EH (cell line): Measurements from ENCODE around the gene PPFIA1.
"Not testable (repeated sequence)": the region's sequence is repeated elsewhere in the genome, so short reads cannot be mapped to it uniquely, and the experiment has no call there.

Experiments
- DNase-seq: peaks from one replicate; pipeline ENCODE4 v3.0.0-alpha.2; 2015; ENCODE audit warnings: low read depth

The PPFIA1 gene

GRCh38 chr11:70394211-70394950 is 123.9 kb downstream of the PPFIA1 start:
- no peak for DNase-seq

DNA sequence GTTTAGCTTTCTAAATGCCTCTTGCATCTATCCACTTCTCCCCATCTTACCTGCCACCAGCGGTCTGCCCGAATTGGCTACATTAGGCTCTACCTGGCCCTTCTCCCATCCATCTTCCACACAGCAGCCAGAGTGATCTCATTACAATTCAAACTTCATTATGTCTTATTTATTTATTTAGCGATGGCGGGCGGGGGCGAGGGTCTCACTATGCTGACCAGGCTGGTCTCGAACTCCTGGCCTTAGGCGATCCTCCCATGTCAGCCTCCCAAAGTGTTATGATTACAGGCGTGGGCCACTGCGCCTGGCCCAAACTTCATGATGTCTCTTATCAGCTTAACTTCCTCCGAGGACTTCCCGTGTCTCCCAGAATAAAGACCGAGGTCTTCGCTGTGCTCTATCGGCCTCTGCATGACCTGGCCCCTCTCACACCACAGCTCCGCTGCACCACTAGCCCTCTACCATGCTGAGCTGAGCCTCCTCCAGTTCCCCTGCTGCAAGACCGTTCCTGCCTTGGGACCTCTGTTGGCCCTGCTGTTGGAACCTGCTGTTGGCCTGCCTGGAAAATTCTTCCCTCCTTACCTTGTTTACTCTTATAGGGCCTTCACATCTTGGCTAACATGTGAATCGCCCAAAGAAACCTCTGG is 127.0 kb downstream of the PPFIA1 start:
- DNase-seq, result peak; percentile 41

GRCh38 chr11:70397983-70398833 is 127.7 kb downstream of the PPFIA1 start, which contains the start of gene CTTN:
Gene CTTN, plus strand, starts transcription at chr11:70398529. Its CDS starts 8,769 bp downstream, at chr11:70407298.
- peak; percentile 86 for DNase-seq

- no peak for DNase-seq
Measured at GRCh38 chr11:70398834-70399680, 128.6 kb downstream of the PPFIA1 start.

GRCh38 chr11:70399681-70400112 is 129.2 kb downstream of the PPFIA1 start:
- peak; percentile 98 for DNase-seq

- no peak for DNase-seq
Measured at GRCh38 chr11:70400643-70401042, 130.2 kb downstream of the PPFIA1 start.

- no peak for DNase-seq
Measured at GRCh38 chr11:70402016-70402415, 131.5 kb downstream of the PPFIA1 start.

GRCh38 chr11:70402685-70403084 is 132.2 kb downstream of the PPFIA1 start:
- DNase-seq, result no peak

DNA sequence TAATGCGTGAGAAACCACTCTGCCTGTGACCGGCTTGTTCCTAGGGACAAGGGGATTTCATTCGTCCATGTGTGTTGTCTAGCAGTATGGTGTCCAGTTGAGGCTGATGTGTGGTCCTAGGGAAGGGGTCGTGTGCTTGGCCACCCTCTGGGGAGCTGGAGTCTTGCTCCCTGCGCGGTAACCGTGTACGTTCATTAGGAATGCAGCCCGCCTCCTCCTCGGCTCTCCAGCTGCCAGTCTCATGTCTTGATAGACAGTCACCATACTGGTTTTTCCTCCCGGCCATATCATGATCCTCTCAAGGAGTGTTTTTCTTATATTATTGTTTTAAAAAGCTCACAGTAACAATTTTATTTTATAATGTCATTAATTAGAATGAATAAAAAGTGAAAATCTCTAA is 133.8 kb downstream of the PPFIA1 start:
- DNase-seq, result no peak

GRCh38 chr11:70405679-70406395 is 135.3 kb downstream of the PPFIA1 start:
- DNase-seq, result no peak

GRCh38 chr11:70407121-70407520 is 136.6 kb downstream of the PPFIA1 start:
- DNase-seq, result no peak

- no peak for DNase-seq
Measured at GRCh38 chr11:70407814-70408213, 137.3 kb downstream of the PPFIA1 start.

DNA sequence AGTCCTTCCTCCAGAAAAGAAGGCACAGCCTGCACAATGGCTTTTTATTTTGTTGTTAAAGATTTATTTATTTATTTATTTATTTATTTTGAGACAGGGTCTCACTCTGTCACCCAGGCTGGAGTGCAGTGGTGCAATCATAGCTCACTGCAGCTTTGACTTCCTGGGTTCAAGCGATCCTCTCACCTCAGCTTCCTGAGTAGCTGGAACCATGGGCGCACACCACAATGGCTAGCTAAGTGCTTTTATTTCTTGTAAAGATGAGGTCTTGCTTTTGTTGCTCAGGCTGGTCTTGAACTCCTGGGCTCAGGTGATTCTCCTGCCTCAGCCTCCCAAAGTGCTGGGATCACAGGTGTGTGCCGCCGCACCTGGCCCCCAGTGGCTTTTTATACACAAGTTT is 137.8 kb downstream of the PPFIA1 start:
- DNase-seq, result not testable (repeated sequence)

GRCh38 chr11:70409437-70409836 is 138.9 kb downstream of the PPFIA1 start:
- DNase-seq, result no peak

DNA sequence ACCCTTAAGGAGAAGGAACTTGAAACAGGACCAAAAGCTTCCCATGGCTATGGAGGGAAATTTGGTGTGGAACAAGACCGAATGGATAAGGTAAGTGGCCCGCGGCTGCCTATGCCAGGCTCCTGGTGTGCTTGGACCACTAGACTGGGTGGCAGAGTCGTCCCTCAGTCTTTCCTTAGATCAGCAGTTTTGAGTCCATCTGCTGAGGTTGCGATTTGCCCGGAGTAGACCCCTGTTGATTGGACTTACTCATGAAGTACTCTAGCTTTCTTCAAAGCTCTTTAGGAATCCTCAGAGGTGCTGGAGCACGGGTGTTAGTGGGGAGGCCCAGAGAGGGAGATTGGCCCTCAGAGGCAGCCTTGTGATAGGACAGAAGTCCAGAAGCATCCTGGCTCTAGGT is 139.4 kb downstream of the PPFIA1 start:
- DNase-seq, result no peak

DNA sequence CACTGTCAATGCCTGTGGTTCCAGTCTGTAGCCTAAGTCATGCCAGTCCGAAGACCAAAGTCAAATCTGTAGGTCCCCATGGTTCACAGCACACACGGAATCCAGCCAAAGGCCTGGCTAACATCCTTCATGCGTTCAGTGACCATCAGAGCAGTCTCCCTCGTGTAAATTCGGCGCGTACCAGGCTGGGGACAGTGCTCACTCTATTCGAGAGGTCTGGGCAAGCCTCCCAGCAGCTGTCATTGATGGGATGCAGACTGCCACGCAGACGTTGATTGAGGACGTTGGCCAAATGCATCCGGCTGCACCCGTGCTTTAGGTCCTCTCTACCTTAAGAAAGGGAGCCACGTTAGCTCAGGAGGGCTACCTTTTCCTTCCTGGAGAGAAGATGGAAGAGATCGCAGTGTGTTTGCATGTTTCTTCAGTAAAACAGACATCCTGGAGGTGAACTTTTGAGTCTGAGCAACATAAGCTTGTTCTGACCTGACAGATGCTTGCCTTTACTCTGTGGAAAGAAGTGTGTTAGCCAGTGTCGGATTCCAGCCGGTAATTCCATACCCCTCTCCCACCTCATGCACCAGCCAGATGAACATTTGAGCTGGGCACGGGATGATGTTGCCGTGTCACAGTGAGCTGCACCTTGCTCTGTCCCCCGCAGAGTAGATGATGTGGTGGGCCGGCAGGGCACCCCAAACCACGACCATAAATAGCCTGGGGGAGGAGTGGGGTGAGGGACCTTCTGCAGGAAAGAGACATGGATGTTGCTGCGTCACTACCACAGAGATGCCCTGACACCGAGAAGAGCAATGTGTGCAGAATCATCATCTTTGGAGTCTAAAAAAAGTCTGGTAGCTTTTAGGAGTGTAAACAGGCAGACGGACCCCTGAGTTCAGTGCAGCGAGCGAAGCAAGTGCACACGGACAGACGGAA is 140.1 kb downstream of the PPFIA1 start:
- no peak for DNase-seq

GRCh38 chr11:70411713-70412452 is 141.4 kb downstream of the PPFIA1 start:
- no peak for DNase-seq

DNA sequence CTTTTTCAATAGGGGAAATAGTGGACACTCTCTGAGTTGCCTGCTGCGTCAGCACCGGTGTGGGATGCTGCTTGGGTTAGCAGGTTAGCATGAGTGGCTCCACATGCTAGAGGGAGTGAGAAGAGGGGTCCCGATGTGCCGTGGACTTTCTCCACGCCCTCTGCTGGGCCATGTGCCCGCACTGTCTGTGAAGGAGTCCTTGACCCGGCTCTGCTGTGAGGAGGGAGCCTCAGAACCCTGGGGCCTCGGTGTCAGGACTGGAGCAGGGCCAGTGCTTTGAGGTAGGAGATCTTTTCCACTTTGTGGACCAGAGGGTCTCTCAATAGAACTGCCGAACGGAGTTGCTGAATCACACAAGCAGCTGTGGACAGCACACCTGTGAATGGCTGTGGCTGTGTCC is 142.7 kb downstream of the PPFIA1 start:
- no peak for DNase-seq
